Skeletal muscle tissue (tissue), 4 donors: ENCODE results near the gene ERAL1. TPM values are rescaled to one million over a fixed set of nuclear protein-coding genes. Genes with fewer than 3 reads are reported as not detected.
"Not testable (repeated sequence)": the region's sequence is repeated elsewhere in the genome, so short reads cannot be mapped to it uniquely, and the experiment has no call there.

Source experiments
- H3K27ac ChIP-seq: one replicate; pipeline ENCODE4 v1.7.0; 2013; ENCODE audit warnings: mild to moderate bottlenecking, low read depth, low read length, inconsistent platforms
- H3K27me3 ChIP-seq, 3 donors: one replicate each; pipeline ENCODE4 v1.7.0; 2013; ENCODE audit warnings: low read length in 3 of 3; ENCODE audit not compliant: control insufficient read depth in 3 of 3, insufficient read depth in 3 of 3
- H3K36me3 ChIP-seq, 3 donors: one replicate each; pipeline ENCODE4 v1.7.0; 2013; ENCODE audit warnings: low read length in 3 of 3; ENCODE audit not compliant: control insufficient read depth in 3 of 3, insufficient read depth in 3 of 3
- H3K4me1 ChIP-seq, 3 donors: one replicate each; pipeline ENCODE4 v1.7.0; 2013; ENCODE audit warnings: low read length in 3 of 3, mild to moderate bottlenecking in 3 of 3; ENCODE audit not compliant: control insufficient read depth in 3 of 3, insufficient read depth in 3 of 3
- H3K4me3 ChIP-seq, 3 donors: one replicate each; pipeline ENCODE4 v1.7.0; 2013; ENCODE audit warnings: low read length in 3 of 3
- H3K9ac ChIP-seq, 3 donors: one replicate each; pipeline ENCODE4 v1.7.0; 2013; ENCODE audit warnings: low read length in 3 of 3, mild to moderate bottlenecking in 3 of 3, moderate library complexity in 2 of 3, low read depth in 1 of 3
- H3K9me3 ChIP-seq, 3 donors: one replicate each; pipeline ENCODE4 v1.7.0; 2013; ENCODE audit warnings: low read length in 3 of 3; ENCODE audit not compliant: control insufficient read depth in 3 of 3
- total RNA-seq: library from RNA; depleted of rRNA; stranded (reverse); fragments of >200 nt; gene quantifications from one replicate; pipeline ENCODE4 v1.2.3, GENCODE V29; 2014
- donor health status: Osteomylitis.

Gene ERAL1
- total RNA-seq, 1 donor from 2014 or later, result 19.3 TPM

GRCh38 chr17:28896884-28897768 is 42.3 kb downstream of the ERAL1 start, which contains the start of gene FLOT2:
TSS of gene FLOT2 (minus strand) at chr17:28897733. CDS start at chr17:28897574, 159 bp downstream.
- Histone ChIP-seq H3K9me3 (no peaks in the 10 kb centered on the region), H3K9ac (peak within 1 kb of the TSS; percentile 86 to 96 (median 93)), H3K4me3 (peak within 1 kb of the TSS; percentile 91 to 93 (median 92)), H3K27me3 (no peaks in the 10 kb centered on the region), H3K27ac (peak within 1 kb of the TSS; percentile 90), H3K36me3 (peaks cover 0 to 2% (median 0%) of the 10 kb centered on the region in 3 donors), H3K4me1 (peaks cover 23 to 41% (median 28%) of the 10 kb centered on the region in 3 donors)

- H3K36me3 ChIP-seq, result peaks cover 0 to 2% (median 0%) of the 10 kb centered on the region in 3 donors
- H3K4me1 ChIP-seq, result peaks cover 19 to 39% (median 31%) of the 10 kb centered on the region in 3 donors
- H3K27ac ChIP-seq, result peak overlapping the region; percentile 90
- no peaks in the 10 kb centered on the region for H3K27me3 ChIP-seq
- H3K4me3 ChIP-seq, result peak overlapping the region; percentile 91 to 93 (median 92)
- H3K9me3 ChIP-seq, result no peaks in the 10 kb centered on the region
- peak overlapping the region; percentile 86 to 96 (median 93) for H3K9ac ChIP-seq
Observed at GRCh38 chr17:28897769-28898526, 43.1 kb downstream of the ERAL1 start.

- peaks cover 24 to 41% (median 32%) of the 10 kb centered on the region in 3 donors for H3K4me1 ChIP-seq
- H3K9me3 ChIP-seq, result no peaks in the 10 kb centered on the region
- H3K36me3 ChIP-seq, result peaks cover 0 to 2% (median 0%) of the 10 kb centered on the region in 3 donors
- H3K27ac ChIP-seq, result no peak overlapping the region
- no peak overlapping the region for H3K4me3 ChIP-seq
- no peaks in the 10 kb centered on the region for H3K27me3 ChIP-seq
- peak overlapping the region in 2 of 3 donors; percentile 86 to 96 for H3K9ac ChIP-seq
Observed at GRCh38 chr17:28898527-28898955, 43.7 kb downstream of the ERAL1 start.

GRCh38 chr17:28899212-28899815 is 44.5 kb downstream of the ERAL1 start:
- no peaks in the 10 kb centered on the region for H3K9me3 ChIP-seq
- no peak overlapping the region for H3K4me3 ChIP-seq
- peaks cover 26 to 41% (median 32%) of the 10 kb centered on the region in 3 donors for H3K4me1 ChIP-seq
- H3K36me3 ChIP-seq, result peaks cover 0 to 2% (median 0%) of the 10 kb centered on the region in 3 donors
- no peak overlapping the region for H3K27ac ChIP-seq
- H3K27me3 ChIP-seq, result no peaks in the 10 kb centered on the region
- H3K9ac ChIP-seq, result no peak overlapping the region

GRCh38 chr17:28900986-28901726 is 46.3 kb downstream of the ERAL1 start:
- Histone ChIP-seq H3K27me3 (no peaks in the 10 kb centered on the region), H3K9ac (no peak overlapping the region), H3K36me3 (peaks cover 2 to 5% (median 3%) of the 10 kb centered on the region in 3 donors), H3K9me3 (no peaks in the 10 kb centered on the region), H3K4me3 (no peak overlapping the region), H3K27ac (no peak overlapping the region), H3K4me1 (peaks cover 26 to 35% (median 28%) of the 10 kb centered on the region in 3 donors)

- Histone ChIP-seq H3K9me3 (no peaks in the 10 kb centered on the region), H3K27me3 (no peaks in the 10 kb centered on the region), H3K9ac (peak overlapping the region; percentile 64 to 82 (median 65)), H3K36me3 (peaks cover 9 to 15% (median 11%) of the 10 kb centered on the region in 3 donors), H3K27ac (peak overlapping the region; percentile 60), H3K4me3 (peak overlapping the region; percentile 63 to 81 (median 63)), H3K4me1 (peaks cover 21 to 30% (median 21%) of the 10 kb centered on the region in 3 donors)
Observed at GRCh38 chr17:28901866-28902818, 47.3 kb downstream of the ERAL1 start.

GRCh38 chr17:28902819-28903545 is 48.2 kb downstream of the ERAL1 start, which contains the start of gene DHRS13:
TSS of gene DHRS13 (minus strand) at chr17:28903079. CDS start at chr17:28902944, 135 bp downstream.
- Histone ChIP-seq H3K9ac (peak within 1 kb of the TSS; percentile 64 to 82 (median 65)), H3K27ac (peak within 1 kb of the TSS; percentile 60), H3K36me3 (peaks cover 17 to 23% (median 19%) of the 10 kb centered on the region in 3 donors), H3K4me3 (peak within 1 kb of the TSS; percentile 63 to 81 (median 63)), H3K27me3 (no peaks in the 10 kb centered on the region), H3K9me3 (no peaks in the 10 kb centered on the region), H3K4me1 (peaks cover 17 to 26% (median 18%) of the 10 kb centered on the region in 3 donors)

GRCh38 chr17:28903546-28903841 is 48.7 kb downstream of the ERAL1 start:
- H3K27ac ChIP-seq, H3K9me3 ChIP-seq, H3K27me3 ChIP-seq: not testable (repeated sequence)
- Histone ChIP-seq H3K4me1 (peaks cover 13 to 26% (median 15%) of the 10 kb centered on the region in 3 donors), H3K9ac (peak overlapping the region in 1 of 3 donors; percentile 82), H3K4me3 (peak overlapping the region; percentile 59 to 81 (median 63)), H3K36me3 (peaks cover 21 to 28% (median 24%) of the 10 kb centered on the region in 3 donors)
